ENCODE data around the gene TADA2B. TPM values are rescaled to one million over a fixed set of nuclear protein-coding genes. Genes with fewer than 3 reads are reported as not detected.

The TADA2B gene
- total and polyA plus RNA-seq, 2 of the 4 experiments (the other 2 are of a cell fraction), result 6.1 to 8.6 TPM

DNA sequence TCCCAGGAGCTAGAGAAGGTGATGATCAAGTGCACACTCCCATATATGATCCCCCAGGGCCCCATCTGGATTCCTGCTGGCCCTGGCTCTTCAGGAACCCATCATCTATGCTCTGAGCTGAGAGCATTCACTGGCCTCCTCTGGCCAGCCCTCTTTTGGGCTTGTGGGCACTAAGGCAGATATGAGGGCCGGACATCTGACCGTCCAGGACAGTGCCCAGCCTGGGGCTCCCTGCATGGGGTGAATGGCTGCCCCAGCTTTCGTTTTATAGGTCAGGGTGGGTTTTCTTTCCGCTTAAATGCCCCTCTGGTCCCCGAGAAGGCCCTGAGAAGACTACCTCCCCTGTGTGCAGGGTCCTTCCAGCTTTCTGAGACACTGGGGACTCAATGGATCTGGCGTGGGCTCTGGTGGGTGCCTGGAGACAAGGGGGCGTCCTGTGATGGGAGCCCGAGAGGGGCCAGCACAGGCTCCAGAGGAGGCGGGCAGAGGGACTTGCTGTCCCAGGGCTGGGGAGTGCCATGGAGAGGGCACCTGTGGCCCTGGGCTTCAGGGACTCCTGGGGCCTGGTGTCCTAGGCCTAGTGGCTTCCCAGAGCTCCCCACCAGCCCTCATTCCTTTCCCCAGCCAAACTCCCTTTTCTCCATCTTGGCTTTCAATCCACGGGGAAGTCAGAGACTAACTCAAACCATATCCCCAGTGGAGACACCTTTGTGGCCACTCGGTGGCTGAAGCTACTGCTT, 64.2 kb downstream of the TADA2B start:
- Histone ChIP-seq H3K14ac (replicated peaks; ENCODE audit: low read depth, low read length) (no peak overlapping the region), H2BK15ac (ENCODE audit: low read depth, low read length) (no peak overlapping the region), H3K79me1 (ENCODE audit: low read depth in 1 of 2, low read length in 2 of 2) (no peaks in the 10 kb centered on the region), H2BK120ac (ENCODE audit: low read depth, low read length) (no peak overlapping the region), H3K9ac (ENCODE audit: low read depth, low read length) (no peak overlapping the region), H2AK9ac (replicated peaks; ENCODE audit: low read depth, low read length, poor library complexity) (no peak overlapping the region), H2BK20ac (ENCODE audit: low read depth, low read length) (no peak overlapping the region), H2AFZ (replicated peaks; ENCODE audit: low read length, poor library complexity) (no peak overlapping the region), H3K56ac (ENCODE audit: extremely low read depth, insufficient read depth, low read length) (no peak overlapping the region), H3K23ac (ENCODE audit: low read depth, low read length) (no peak overlapping the region), H4K5ac (ENCODE audit: low read depth, low read length) (no peak overlapping the region), H3K4ac (ENCODE audit: low read depth, low read length) (no peak overlapping the region), H3K27me3 (ENCODE audit: control insufficient read depth, insufficient read depth, low read length) (peaks cover 22% of the 10 kb centered on the region; the same call in 1 of the 2 replicates), H3K4me1 (ENCODE audit: control insufficient read depth, insufficient read depth, low read length) (peaks cover 3% of the 10 kb centered on the region; the same call in 1 of the 2 replicates), H2BK5ac (ENCODE audit: low read depth, low read length, poor library complexity, severe bottlenecking) (no peak overlapping the region), H3K36me3 (ENCODE audit: control insufficient read depth, insufficient read depth, low read length) (no peaks in the 10 kb centered on the region), H3K4me3 (ENCODE audit: insufficient read depth, low read depth, low read length) (no peak overlapping the region), H3K9me1 (ENCODE audit: insufficient read depth, low read length) (peaks cover 4% of the 10 kb centered on the region; the same call in 1 of the 2 replicates), H4K91ac (ENCODE audit: insufficient read depth, low read depth, low read length) (no peak overlapping the region), H3K27ac (ENCODE audit: insufficient read depth, low read length) (no peak overlapping the region), H4K20me1 (ENCODE audit: insufficient read depth, low read length) (peaks cover 4% of the 10 kb centered on the region; the same call in 1 of the 2 replicates), H3K9me3 (ENCODE audit: control insufficient read depth, insufficient read depth, low read length) (no peaks in the 10 kb centered on the region; the same call in 1 of the 2 replicates), H3K18ac (ENCODE audit: low read depth, low read length) (no peak overlapping the region), H2AK5ac (ENCODE audit: low read depth, low read length) (no peak overlapping the region), H3K4me2 (ENCODE audit: low read depth, low read length) (no peak overlapping the region), H4K8ac (ENCODE audit: low read depth in 2 of 2, low read length in 2 of 2) (no peak overlapping the region)
- no TSS peak for BruUV-seq (replicated peaks)
- ATAC-seq (ENCODE audit: low read depth) (no peak), DNase-seq (no peak)
- in situ Hi-C loops (cut with MboI; ENCODE audit: low sequenced_read_pairs) (no loop called here), dilution Hi-C loops (cut with HindIII; ENCODE audit: low sequenced_read_pairs, unreplicated experiment) (no loop called here), intact Hi-C loops (cut with micrococcal nuclease) (no loop called here)
- no peak for TF ChIP-seq FOS (IDR thresholded peaks at IDR 0.05; ENCODE audit: low read depth, low read length)
- no peak for TF ChIP-seq SMC3 (IDR thresholded peaks at IDR 0.05; ENCODE audit: low read depth, low read length)
- TF ChIP-seq MAFK (IDR thresholded peaks at IDR 0.05; ENCODE audit: low read depth, low read length), result no peak
- no peak for TF ChIP-seq RFX5 (IDR thresholded peaks at IDR 0.05; ENCODE audit: low read depth, low read length)
- TF ChIP-seq, protein P1, sequence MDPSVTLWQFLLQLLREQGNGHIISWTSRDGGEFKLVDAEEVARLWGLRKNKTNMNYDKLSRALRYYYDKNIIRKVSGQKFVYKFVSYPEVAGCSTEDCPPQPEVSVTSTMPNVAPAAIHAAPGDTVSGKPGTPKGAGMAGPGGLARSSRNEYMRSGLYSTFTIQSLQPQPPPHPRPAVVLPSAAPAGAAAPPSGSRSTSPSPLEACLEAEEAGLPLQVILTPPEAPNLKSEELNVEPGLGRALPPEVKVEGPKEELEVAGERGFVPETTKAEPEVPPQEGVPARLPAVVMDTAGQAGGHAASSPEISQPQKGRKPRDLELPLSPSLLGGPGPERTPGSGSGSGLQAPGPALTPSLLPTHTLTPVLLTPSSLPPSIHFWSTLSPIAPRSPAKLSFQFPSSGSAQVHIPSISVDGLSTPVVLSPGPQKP (IDR thresholded peaks at IDR 0.05; ENCODE audit: borderline replicate concordance, low read depth, low read length), result no peak
- TF ChIP-seq BHLHE40 (IDR thresholded peaks at IDR 0.05; ENCODE audit: low read depth, low read length), result no peak
- TF ChIP-seq, protein P2, sequence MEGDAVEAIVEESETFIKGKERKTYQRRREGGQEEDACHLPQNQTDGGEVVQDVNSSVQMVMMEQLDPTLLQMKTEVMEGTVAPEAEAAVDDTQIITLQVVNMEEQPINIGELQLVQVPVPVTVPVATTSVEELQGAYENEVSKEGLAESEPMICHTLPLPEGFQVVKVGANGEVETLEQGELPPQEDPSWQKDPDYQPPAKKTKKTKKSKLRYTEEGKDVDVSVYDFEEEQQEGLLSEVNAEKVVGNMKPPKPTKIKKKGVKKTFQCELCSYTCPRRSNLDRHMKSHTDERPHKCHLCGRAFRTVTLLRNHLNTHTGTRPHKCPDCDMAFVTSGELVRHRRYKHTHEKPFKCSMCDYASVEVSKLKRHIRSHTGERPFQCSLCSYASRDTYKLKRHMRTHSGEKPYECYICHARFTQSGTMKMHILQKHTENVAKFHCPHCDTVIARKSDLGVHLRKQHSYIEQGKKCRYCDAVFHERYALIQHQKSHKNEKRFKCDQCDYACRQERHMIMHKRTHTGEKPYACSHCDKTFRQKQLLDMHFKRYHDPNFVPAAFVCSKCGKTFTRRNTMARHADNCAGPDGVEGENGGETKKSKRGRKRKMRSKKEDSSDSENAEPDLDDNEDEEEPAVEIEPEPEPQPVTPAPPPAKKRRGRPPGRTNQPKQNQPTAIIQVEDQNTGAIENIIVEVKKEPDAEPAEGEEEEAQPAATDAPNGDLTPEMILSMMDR (conservative IDR thresholded peaks at IDR 0.05; ENCODE audit: low read depth, low read length), result no peak
- no peak for TF ChIP-seq MXI1 (IDR thresholded peaks at IDR 0.05; ENCODE audit: borderline replicate concordance, low read depth, low read length)
- TF ChIP-seq, protein P3, sequence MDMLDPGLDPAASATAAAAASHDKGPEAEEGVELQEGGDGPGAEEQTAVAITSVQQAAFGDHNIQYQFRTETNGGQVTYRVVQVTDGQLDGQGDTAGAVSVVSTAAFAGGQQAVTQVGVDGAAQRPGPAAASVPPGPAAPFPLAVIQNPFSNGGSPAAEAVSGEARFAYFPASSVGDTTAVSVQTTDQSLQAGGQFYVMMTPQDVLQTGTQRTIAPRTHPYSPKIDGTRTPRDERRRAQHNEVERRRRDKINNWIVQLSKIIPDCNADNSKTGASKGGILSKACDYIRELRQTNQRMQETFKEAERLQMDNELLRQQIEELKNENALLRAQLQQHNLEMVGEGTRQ (IDR thresholded peaks at IDR 0.05; ENCODE audit: low read depth, low read length), result no peak
- no peak for TF ChIP-seq RAD21 (IDR thresholded peaks at IDR 0.05; ENCODE audit: low read length)
- TF ChIP-seq CEBPB (IDR thresholded peaks at IDR 0.05; ENCODE audit: low read depth, low read length), result no peak
- 67% methylated on average over 1 of the region's 11 CpGs; no CpG with 5 or more reads in 1 of the 2 experiments for WGBS, 2 experiments (ENCODE audit: extremely low coverage in 2 of 2, insufficient read length in 1 of 2)
- CTCF ChIA-PET, result no interaction called here
- POLR2A ChIA-PET (ENCODE audit: unreplicated experiment), result no interaction called here

All from IMR-90 (cell line).